HepG2 (cell line): ENCODE measurements around the gene KLF7. TPM values are rescaled to one million over a fixed set of nuclear protein-coding genes. Genes with fewer than 3 reads are reported as not detected.

ENCODE experiments used
- ATAC-seq: fragments of 200-7000 bp; cut with Tn5 transposase; 3 replicates; pipeline ENCODE4 v1.9.1; 2020; ENCODE audit warnings: mild to moderate bottlenecking, moderate library complexity
- BruUV-seq: library from RNA; stranded (reverse); fragments of 400-500 nt; replicated peaks from 2 replicates; lab custom pipeline; 2021; lab: Mats Ljungman, UMichigan
- CTCF ChIA-PET: fragments of 300-600 bp; formaldehyde crosslinking; extraction: SDS; loops from one replicate; lab custom pipeline; 2021; ENCODE audit warnings: low total read pairs, inconsistent platforms, low intra/inter-chr PET ratio; lab: Yijun Ruan, JAX
- POLR2A ChIA-PET: fragments of 350-600 bp; sonication (Branson Sonifier 250); formaldehyde crosslinking; loops from one replicate; lab custom pipeline; 2020; ENCODE audit warnings: antibody characterized with exemption, inconsistent platforms; lab: Yijun Ruan, JAX
- DNase-seq: peaks from one replicate; pipeline ENCODE4 v3.0.0-alpha.2; 2015; ENCODE audit warnings: low spot score
- FAIRE-seq: peaks from 3 replicates; lab custom pipeline; 2011; peaks lifted over from hg19 to GRCh38; lab: Jason Lieb, UNC
- H2AFZ ChIP-seq: one replicate; pipeline ENCODE4 v1.6.1; 2011; ENCODE audit warnings: low read length, inconsistent platforms
- H3K27ac ChIP-seq: fragments of 300-600 bp; 3 replicates; pipeline ENCODE4 v1.8.0; 2011; ENCODE audit warnings: mixed run types, mild to moderate bottlenecking, mixed read lengths, low read length, inconsistent platforms; ENCODE audit not compliant: insufficient read depth; ENCODE audit errors: extremely low read length
- H3K27me3 ChIP-seq, 2 experiments: fragments of 200-600 bp in 1 of 2; 2 replicates in 1 of 2; 3 replicates in 1 of 2; pipeline versions ENCODE4 v1.6.0 to v1.8.0; 2011; ENCODE audit warnings: low read length in 2 of 2, mild to moderate bottlenecking in 2 of 2, moderate library complexity in 2 of 2, inconsistent platforms in 1 of 2; ENCODE audit not compliant: insufficient read depth in 2 of 2, control insufficient read depth in 1 of 2
- H3K36me3 ChIP-seq, 2 experiments: fragments of 200-600 bp in 1 of 2; replicated peaks in 1 of 2; 2 replicates in 1 of 2; 3 replicates in 1 of 2; pipeline versions ENCODE4 v1.5.1 to v1.8.0; 2011; ENCODE audit warnings: low read length in 2 of 2, inconsistent platforms in 1 of 2; ENCODE audit not compliant: insufficient read depth in 2 of 2, control insufficient read depth in 1 of 2
- H3K4me1 ChIP-seq: 2 replicates; pipeline ENCODE4 v1.5.1; 2012; ENCODE audit warnings: low read length, inconsistent platforms; ENCODE audit not compliant: insufficient read depth
- H3K4me2 ChIP-seq: 2 replicates; pipeline ENCODE4 v1.6.0; 2011; ENCODE audit warnings: low read depth, low read length, inconsistent platforms
- H3K4me3 ChIP-seq, 3 experiments: fragments of 200-600 bp in 1 of 3; sonication (generic), shearing (Covaris generic) in 1 of 3; replicated peaks in 1 of 3; 2 replicates each; pipeline ENCODE4 v1.5.1; 2011 to 2016; ENCODE audit warnings: low read length in 3 of 3, inconsistent platforms in 2 of 3, low read depth in 2 of 3, mild to moderate bottlenecking in 2 of 3, control low read depth in 1 of 3, mixed read lengths in 1 of 3; ENCODE audit not compliant: insufficient read depth in 1 of 3
- H3K79me2 ChIP-seq: one replicate; pipeline ENCODE4 v1.6.1; 2011; ENCODE audit warnings: low read length, inconsistent platforms; ENCODE audit not compliant: insufficient read depth
- H3K9ac ChIP-seq: 2 replicates; pipeline ENCODE4 v1.6.0; 2011; ENCODE audit warnings: mild to moderate bottlenecking, low read depth, low read length, inconsistent platforms; ENCODE audit not compliant: insufficient read depth
- H3K9me3 ChIP-seq: 2 replicates; pipeline ENCODE4 v1.5.1; 2012; ENCODE audit warnings: mild to moderate bottlenecking, low read length
- H4K20me1 ChIP-seq: 2 replicates; pipeline ENCODE4 v1.6.0; 2011; ENCODE audit warnings: inconsistent platforms, mild to moderate bottlenecking, low read length, moderate library complexity; ENCODE audit not compliant: insufficient read depth
- BCL6 ChIP-seq: IDR thresholded peaks from 2 replicates; pipeline ENCODE4 v1.6.1; 2016; ENCODE audit warnings: missing genetic modification reagents, missing compliant biosample characterization
- EHMT2 ChIP-seq: fragments of 200-600 bp; sonication (generic); IDR thresholded peaks from 2 replicates; pipeline ENCODE4 v1.7.0; 2017; ENCODE audit warnings: antibody characterized with exemption, low read depth, low read length, borderline replicate concordance
- FOXA3 ChIP-seq: IDR thresholded peaks from 2 replicates; pipeline ENCODE4 v1.6.1; 2016; ENCODE audit warnings: missing genetic modification reagents, missing compliant biosample characterization
- FOXK1 ChIP-seq: sonication (generic); formaldehyde crosslinking; IDR thresholded peaks from 2 replicates; pipeline ENCODE4 v1.4.0; 2020; ENCODE audit warnings: low read depth, missing genetic modification reagents, borderline replicate concordance
- GATA4 ChIP-seq: sonication (generic); IDR thresholded peaks from 2 replicates; pipeline ENCODE4 v1.6.1; 2016; ENCODE audit warnings: antibody characterized with exemption, low read depth, borderline replicate concordance
- HIVEP1 ChIP-seq: sonication (generic); formaldehyde crosslinking; IDR thresholded peaks from 2 replicates; pipeline ENCODE4 v1.4.0; 2020; ENCODE audit warnings: mild to moderate bottlenecking, missing genetic modification reagents
- MIER2 ChIP-seq: IDR thresholded peaks from 2 replicates; pipeline ENCODE4 v1.6.1; 2016; ENCODE audit warnings: missing biosample characterization, missing genetic modification reagents
- REXO4 ChIP-seq: sonication (generic); formaldehyde crosslinking; IDR thresholded peaks from 2 replicates; pipeline ENCODE4 v1.8.0; 2022; ENCODE audit warnings: missing genetic modification reagents, mild to moderate bottlenecking, borderline replicate concordance
- ZKSCAN5 ChIP-seq: sonication (generic); formaldehyde crosslinking; IDR thresholded peaks from 2 replicates; pipeline ENCODE4 v1.5.1; 2020; ENCODE audit warnings: mild to moderate bottlenecking, missing genetic modification reagents
- ZNF441 ChIP-seq: sonication (generic); formaldehyde crosslinking; IDR thresholded peaks from 2 replicates; pipeline ENCODE4 v1.7.0; 2021; ENCODE audit warnings: missing genetic modification reagents, borderline replicate concordance
- WGBS: methylation state at CpG from one replicate; pipeline ENCODE4 v1.1.6; 2017; ENCODE audit warnings: low lambda C conversion rate; 5-methylcytosine and 5-hydroxymethylcytosine counted together
- in situ Hi-C: cut with HindIII; loops from 2 replicates; pipeline ENCODE4 v1.10.0; 2017; ENCODE audit warnings: low pct_unique_long_range_greater_than_20kb; ENCODE audit not compliant: extremely low pct_ligation_motif_present
- intact Hi-C: fragments of 100-400 bp; cut with micrococcal nuclease; formaldehyde crosslinking; loops from one replicate; pipeline ENCODE4 v1.10.0; 2022; ENCODE audit not compliant: unreplicated experiment
- polyA plus RNA-seq, 8 experiments: library from polyadenylated mRNA; depleted of rRNA in 3 of 8; stranded (reverse) in 7 of 8; unstranded in 1 of 8; fragments of >200 nt; fragmentation: Illumina TruSeq in 4 of 8; extraction: Trizol in 4 of 8; gene quantifications; 2 replicates each; pipeline versions ENCODE4 v1.2.1 to v1.2.3, GENCODE V29; 2011 to 2016; ENCODE audit warnings: low read depth in 4 of 8, missing spikeins in 1 of 8, mixed read lengths in 1 of 8; ENCODE audit not compliant: insufficient read depth in 1 of 8
- total RNA-seq, 5 experiments: library from RNA; depleted of rRNA; stranded (reverse); fragments of >200 nt; fragmentation: Illumina TruSeq; extraction: Trizol; gene quantifications; 2 replicates each; pipeline ENCODE4 v1.2.3, GENCODE V29; 2016; ENCODE audit warnings: low read depth in 1 of 5
- TF ChIP-seq, protein P1 (sequence below): sonication (generic); formaldehyde crosslinking; IDR thresholded peaks from 2 replicates; pipeline ENCODE4 v1.4.0; 2020; ENCODE audit warnings: missing genetic modification reagents, borderline replicate concordance
- TF ChIP-seq, protein P2 (sequence below): IDR thresholded peaks from 2 replicates; pipeline ENCODE4 v1.4.0; 2020; ENCODE audit warnings: mild to moderate bottlenecking, missing genetic modification reagents

KLF7 gene
- total and polyA plus RNA-seq, 2 of the 13 experiments (the other 11 are each of a cell fraction or from before 2014, with no cell fraction given): 2.6 to 5.4 TPM

DNA sequence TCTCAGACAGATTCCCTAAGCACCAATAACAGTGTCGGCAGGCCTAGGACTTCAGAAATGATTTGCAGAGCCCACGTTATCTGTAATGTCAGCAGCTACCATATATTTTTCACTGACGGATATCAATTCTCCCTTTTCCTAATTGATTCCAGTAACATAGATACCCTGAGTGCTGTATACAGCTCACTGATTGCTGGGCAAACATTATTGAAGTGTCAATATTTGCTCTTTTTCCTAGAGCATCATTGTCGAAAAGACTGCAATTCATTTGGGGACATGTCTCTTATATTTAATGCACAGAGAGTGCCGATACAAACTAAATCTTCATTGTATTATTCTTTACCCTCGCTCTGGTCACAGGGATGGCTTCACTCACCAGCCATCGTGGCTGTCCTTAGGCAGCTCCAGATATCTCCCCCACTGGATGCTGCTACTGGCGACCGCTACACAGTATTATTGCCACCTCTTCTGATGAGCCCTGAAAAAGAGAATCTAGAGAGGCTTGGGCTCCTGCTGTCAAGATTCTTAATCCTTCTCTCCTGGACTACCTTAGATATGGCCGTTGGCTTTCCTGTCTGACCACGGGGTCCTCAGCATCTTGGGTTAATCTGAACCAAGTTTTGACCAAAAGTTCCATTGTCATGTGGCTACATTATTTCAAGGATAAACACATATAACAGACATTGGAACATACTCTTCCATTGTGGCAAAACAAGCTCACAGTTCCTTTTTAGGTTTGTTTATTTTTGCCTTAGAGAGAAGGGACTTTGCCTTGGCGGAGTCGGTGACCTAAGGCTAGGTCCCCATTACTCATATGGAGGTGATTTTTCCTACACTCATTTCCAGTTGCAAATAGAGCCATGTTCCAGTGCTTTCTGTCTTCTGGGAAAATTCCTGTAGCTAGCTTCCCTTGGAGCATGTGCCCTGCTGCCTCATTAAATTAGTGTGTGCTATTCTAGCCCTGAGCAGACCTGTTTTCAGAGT lies 121.1 kb downstream of the KLF7 start:
- no peak overlapping the region for H3K27ac ChIP-seq
- peak; percentile 85 for ATAC-seq
- 0 out of 5 replicates have a peak, but pooled peaks cover 0 to 8% of the 10 kb centered on the region in 2 experiments for H3K27me3 ChIP-seq
- no peaks in the 10 kb centered on the region for H3K36me3 ChIP-seq
- FAIRE-seq: no peak
- no peak overlapping the region for H3K4me3 ChIP-seq
- H2AFZ ChIP-seq: no peak overlapping the region
- no peaks in the 10 kb centered on the region for H3K79me2 ChIP-seq
- H3K4me2 ChIP-seq: peak overlapping the region; percentile 6; the same call in 1 of the 2 replicates
- in situ Hi-C loops: no loop called here
- H3K9ac ChIP-seq: no peak overlapping the region
- BruUV-seq: no TSS peak
- DNase-seq: peak; percentile 29
- POLR2A ChIA-PET: no interaction called here
- 30% methylated on average over 13 of the region's 13 CpGs for WGBS
- no peaks in the 10 kb centered on the region for H3K9me3 ChIP-seq
- peaks cover 23% of the 10 kb centered on the region for H3K4me1 ChIP-seq
- CTCF ChIA-PET: no interaction called here
- no peaks in the 10 kb centered on the region for H4K20me1 ChIP-seq
- intact Hi-C loops: loop anchor here (10.0 kb wide), 1 partner anchor 120 kb away; the partner anchor contains the start of gene KLF7
- TF ChIP-seq GATA4: no peak
- TF ChIP-seq HIVEP1 (CRISPR knock-in tag): no peak
- TF ChIP-seq REXO4 (CRISPR knock-in tag): no peak
- TF ChIP-seq, protein P1, sequence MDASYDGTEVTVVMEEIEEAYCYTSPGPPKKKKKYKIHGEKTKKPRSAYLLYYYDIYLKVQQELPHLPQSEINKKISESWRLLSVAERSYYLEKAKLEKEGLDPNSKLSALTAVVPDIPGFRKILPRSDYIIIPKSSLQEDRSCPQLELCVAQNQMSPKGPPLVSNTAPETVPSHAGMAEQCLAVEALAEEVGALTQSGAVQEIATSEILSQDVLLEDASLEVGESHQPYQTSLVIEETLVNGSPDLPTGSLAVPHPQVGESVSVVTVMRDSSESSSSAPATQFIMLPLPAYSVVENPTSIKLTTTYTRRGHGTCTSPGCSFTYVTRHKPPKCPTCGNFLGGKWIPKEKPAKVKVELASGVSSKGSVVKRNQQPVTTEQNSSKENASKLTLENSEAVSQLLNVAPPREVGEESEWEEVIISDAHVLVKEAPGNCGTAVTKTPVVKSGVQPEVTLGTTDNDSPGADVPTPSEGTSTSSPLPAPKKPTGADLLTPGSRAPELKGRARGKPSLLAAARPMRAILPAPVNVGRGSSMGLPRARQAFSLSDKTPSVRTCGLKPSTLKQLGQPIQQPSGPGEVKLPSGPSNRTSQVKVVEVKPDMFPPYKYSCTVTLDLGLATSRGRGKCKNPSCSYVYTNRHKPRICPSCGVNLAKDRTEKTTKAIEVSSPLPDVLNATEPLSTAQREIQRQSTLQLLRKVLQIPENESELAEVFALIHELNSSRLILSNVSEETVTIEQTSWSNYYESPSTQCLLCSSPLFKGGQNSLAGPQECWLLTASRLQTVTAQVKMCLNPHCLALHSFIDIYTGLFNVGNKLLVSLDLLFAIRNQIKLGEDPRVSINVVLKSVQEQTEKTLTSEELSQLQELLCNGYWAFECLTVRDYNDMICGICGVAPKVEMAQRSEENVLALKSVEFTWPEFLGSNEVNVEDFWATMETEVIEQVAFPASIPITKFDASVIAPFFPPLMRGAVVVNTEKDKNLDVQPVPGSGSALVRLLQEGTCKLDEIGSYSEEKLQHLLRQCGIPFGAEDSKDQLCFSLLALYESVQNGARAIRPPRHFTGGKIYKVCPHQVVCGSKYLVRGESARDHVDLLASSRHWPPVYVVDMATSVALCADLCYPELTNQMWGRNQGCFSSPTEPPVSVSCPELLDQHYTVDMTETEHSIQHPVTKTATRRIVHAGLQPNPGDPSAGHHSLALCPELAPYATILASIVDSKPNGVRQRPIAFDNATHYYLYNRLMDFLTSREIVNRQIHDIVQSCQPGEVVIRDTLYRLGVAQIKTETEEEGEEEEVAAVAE (CRISPR knock-in tag): no peak
- TF ChIP-seq FOXK1: no peak
- TF ChIP-seq ZNF441: peak; percentile 97
- peak; percentile 42 for TF ChIP-seq FOXA3 (CRISPR knock-in tag)
- TF ChIP-seq EHMT2: 0 out of 2 replicates have a peak, but pooled peaks have one; percentile 34
- TF ChIP-seq, protein P2, sequence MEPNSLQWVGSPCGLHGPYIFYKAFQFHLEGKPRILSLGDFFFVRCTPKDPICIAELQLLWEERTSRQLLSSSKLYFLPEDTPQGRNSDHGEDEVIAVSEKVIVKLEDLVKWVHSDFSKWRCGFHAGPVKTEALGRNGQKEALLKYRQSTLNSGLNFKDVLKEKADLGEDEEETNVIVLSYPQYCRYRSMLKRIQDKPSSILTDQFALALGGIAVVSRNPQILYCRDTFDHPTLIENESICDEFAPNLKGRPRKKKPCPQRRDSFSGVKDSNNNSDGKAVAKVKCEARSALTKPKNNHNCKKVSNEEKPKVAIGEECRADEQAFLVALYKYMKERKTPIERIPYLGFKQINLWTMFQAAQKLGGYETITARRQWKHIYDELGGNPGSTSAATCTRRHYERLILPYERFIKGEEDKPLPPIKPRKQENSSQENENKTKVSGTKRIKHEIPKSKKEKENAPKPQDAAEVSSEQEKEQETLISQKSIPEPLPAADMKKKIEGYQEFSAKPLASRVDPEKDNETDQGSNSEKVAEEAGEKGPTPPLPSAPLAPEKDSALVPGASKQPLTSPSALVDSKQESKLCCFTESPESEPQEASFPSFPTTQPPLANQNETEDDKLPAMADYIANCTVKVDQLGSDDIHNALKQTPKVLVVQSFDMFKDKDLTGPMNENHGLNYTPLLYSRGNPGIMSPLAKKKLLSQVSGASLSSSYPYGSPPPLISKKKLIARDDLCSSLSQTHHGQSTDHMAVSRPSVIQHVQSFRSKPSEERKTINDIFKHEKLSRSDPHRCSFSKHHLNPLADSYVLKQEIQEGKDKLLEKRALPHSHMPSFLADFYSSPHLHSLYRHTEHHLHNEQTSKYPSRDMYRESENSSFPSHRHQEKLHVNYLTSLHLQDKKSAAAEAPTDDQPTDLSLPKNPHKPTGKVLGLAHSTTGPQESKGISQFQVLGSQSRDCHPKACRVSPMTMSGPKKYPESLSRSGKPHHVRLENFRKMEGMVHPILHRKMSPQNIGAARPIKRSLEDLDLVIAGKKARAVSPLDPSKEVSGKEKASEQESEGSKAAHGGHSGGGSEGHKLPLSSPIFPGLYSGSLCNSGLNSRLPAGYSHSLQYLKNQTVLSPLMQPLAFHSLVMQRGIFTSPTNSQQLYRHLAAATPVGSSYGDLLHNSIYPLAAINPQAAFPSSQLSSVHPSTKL: 0 out of 2 replicates have a peak, but pooled peaks have one; percentile 40
- TF ChIP-seq MIER2 (CRISPR knock-in tag): no peak
- peak; percentile 97 for TF ChIP-seq BCL6
- peak; percentile 86; the same call in 1 of the 2 replicates for TF ChIP-seq ZKSCAN5 (CRISPR knock-in tag)
